GM18511 (cell line): ENCODE measurements around the gene COPG2.
"Not testable (repeated sequence)": the region's sequence is repeated elsewhere in the genome, so short reads cannot be mapped to it uniquely, and the experiment has no call there.

Source experiments
- ATAC-seq: cut with Tn5 transposase; IDR thresholded peaks from one replicate; pipeline ENCODE4 v1.9.1; 2021; ENCODE audit warnings: mild to moderate bottlenecking, moderate library complexity; ENCODE audit not compliant: unreplicated experiment

COPG2 gene

DNA sequence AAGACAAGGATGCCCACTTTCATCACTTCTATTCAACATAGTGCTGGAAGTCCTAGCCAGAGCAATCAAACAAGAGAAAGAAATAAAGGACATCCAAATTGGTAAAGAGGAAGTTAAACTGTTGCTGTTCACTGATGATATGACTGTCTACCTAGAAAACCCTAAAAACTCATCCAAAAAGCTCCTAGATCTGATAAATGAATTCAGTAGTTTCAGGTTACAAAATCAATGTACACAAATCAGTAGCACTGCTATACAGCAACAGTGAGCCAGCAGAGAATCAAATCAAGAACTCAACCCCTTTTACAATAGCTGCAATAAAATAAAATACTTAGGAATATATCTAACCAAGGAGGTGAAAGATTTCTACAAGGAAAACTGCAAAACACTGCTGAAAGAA, 98.4 kb downstream of the COPG2 start:
- not testable (repeated sequence) for ATAC-seq

- ATAC-seq: no peak
Measured at GRCh38 chr7:130566898-130567280, 101.7 kb downstream of the COPG2 start.

DNA sequence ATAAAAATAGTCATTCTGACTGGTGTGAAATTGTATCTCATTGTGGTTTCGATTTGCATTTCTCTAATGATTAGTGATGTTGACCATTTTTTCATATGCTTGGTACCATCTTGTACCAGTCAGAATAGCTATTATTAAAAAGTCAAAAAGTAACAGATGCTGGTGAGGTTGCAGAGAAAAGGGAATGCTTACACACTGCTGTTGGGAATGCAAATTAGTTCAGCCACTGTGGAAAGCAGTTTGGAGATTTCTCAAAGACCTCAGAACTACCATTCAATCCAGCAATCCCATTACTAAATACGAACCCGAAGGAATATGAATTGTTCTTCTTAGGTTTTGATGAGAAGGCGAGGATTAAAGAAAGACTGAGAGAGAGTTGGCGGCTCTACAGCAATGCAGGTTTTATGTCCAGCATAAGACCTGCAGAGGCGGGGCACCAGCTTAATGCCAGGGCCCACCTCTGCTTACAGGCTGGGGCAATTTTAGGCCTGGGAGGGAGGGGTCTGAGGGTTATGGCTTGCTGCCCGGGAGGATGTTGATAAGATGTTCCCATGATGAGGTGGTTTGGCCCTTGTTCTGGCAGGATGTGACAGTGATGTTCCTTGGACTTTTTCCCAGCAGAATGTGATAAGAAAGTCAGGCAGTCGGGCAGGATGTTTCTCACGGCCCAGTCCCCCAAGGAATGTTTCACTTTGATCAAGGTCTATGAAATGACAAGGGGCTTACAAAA, 102.2 kb downstream of the COPG2 start:
- no peak for ATAC-seq

DNA sequence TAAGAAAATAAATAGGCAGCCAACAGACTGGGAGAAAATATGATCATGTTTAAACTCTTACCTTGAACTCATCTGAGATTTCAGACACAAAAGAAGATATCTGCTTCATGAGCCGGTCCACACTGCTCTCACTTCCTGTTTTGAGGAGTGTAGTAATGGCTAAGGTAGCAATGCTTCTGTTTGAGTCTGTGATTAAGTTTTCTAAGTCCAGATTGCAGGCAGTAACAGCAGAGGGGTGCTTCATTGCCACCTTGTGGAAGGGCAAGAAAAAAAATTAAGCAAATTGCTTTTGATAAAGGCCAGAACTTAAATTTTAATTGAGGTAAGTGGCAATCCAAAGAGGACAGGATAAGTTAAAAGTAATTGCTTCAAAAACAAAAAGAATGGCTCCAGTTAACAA, 107.6 kb downstream of the COPG2 start:
- no peak for ATAC-seq

DNA sequence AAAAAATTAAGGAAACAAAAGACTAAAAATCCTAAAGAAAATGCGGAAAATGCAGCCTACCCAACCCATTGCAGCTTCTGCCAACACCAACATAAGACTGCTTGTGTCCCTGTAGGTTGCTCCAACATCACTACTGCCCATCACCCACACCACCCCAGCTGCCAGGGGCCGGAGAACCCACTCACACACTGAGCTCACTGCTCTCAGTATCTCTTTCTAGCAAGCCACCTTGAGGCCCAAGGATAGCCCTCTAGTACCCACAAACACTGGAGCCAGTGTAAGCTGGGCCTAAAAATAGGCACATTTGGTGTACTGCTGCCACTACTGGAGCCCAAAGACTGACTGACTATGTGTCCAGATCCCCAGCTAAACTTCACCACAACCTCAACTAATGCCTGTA, 109.4 kb downstream of the COPG2 start:
- no peak for ATAC-seq

DNA sequence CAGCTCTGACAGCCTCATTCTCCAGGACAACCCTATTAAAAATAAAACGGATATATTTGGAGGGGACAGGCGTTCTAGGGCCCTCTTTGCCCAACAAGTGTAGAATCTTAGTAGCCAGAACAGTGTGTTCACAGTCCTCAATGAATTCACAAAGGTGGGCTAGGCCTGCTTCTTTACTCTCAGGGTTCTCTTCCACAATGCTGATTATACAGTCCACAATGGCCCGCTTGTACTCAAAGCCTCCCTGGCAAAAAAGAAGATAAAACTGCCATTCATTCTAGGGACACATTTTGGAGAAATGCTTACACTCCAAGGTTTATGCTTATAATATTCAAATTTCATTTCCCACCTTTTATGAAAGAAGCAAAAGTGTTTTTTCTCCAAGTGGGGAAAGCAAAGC, 114.1 kb downstream of the COPG2 start:
- no peak for ATAC-seq

DNA sequence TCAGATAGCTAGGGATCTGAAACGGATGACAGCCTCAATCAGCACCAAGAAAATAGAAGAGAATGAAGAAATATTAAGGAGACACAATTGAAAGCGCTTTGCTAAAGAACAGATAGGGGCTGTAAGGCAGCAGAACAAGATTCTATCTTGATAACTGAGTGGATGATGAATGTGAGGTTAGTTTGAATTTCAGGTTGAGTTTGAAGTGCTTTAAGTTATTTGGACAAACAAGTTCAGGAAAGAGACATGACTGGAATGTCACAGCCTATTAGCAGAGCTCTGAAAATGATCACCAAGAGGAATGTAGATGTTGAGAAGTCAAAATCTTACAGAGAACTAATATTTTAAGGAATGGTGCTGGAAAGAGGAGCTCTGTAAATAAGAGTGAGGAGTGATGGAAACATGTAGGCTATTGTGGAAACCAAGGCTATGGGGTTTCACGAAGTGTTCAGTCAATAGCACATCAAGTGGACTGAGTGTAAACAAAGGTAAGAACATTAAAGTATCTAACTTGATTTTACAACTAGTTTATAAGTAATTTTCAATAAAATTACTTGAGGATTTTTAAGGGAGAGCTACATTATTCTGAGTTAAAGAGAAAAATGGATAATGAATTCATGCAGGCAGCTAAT, 115.0 kb downstream of the COPG2 start:
- ATAC-seq: no peak

GRCh38 chr7:130544356-130544755, 124.2 kb downstream of the COPG2 start:
- no peak for ATAC-seq

DNA sequence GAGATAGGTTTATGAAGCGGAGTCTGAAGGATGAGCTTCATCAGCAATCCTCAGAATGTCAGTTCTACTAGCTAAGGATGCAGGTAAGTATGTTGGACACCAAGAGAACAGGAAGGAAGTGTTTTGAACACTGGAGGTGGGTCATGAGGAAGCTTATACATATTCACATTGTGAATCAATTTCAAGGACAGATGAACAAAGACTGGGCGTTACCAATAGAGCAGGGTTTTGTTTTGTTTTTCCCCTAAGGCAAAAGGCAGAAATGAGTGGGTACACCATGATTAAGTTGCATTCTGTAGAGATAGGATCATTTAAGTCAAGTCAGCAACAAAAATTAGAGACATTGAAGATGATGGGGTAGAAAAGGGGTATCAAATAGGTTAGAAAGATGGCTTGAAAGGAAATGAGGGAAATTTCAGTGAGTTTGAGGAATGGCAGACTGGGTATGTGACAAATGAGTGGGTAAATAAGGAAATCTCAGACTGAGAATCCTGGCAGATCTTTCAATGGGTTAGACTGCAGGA, 125.0 kb downstream of the COPG2 start:
- no peak for ATAC-seq

DNA sequence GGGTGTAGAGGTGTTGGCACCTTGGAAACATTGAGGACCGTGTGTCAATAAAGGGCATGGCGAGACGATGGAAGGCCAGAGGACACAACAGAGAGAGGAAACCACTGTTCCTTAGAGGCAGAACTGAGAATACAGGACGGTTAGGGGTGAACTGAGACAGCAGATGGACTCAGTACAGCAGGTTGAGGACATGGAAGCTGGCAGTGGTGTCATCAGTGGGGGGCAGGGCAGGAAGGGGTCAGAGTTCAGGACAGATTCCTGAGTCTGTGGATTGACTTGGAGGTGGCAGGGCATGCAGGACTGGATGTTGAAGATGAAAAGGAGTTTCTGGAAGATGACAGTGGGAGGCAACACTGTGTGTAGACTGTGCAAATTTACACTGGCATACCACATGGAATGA, 126.3 kb downstream of the COPG2 start:
- not testable (repeated sequence) for ATAC-seq

DNA sequence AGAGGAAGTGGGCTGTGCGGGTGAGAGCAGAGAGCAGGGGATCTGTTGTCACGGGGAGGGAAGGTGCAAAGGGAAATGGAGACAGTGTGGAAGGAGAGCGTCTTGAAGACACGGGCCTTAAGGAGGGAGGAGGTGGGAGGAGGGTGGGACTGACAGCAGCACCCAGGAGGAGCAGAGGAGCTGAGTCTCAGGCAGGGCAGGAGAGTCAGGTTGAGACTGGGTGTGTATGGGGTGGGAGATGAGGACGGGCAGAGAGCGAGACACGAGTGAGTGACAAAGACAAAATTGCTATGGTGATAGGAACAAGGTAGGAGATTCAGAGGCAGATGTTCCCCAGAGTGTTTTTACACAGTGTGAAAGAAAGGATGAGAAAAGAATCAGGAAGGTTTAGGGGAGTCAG, 127.3 kb downstream of the COPG2 start:
- ATAC-seq: not testable (repeated sequence)

GRCh38 chr7:130537894-130538293, 130.7 kb downstream of the COPG2 start:
- not testable (repeated sequence) for ATAC-seq

DNA sequence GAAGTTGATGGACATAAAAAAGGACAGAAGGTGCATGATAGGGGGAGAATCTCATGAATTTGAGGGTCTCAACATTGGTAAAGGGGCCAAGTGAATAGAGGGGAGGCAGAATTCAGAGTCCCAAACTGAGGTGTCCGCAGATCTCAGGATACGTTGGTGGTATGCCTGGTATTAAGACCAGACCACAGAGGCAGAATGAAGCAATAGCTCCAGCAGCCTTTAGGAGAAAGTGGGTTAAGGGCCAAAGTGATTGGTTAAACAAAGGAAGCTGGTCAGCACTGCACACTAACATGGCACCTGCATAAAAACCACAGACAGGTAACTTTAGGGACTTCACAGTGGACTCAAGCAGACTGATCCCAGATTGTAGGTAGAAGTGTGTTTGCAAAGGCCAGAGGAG, 139.1 kb downstream of the COPG2 start:
- ATAC-seq: no peak

DNA sequence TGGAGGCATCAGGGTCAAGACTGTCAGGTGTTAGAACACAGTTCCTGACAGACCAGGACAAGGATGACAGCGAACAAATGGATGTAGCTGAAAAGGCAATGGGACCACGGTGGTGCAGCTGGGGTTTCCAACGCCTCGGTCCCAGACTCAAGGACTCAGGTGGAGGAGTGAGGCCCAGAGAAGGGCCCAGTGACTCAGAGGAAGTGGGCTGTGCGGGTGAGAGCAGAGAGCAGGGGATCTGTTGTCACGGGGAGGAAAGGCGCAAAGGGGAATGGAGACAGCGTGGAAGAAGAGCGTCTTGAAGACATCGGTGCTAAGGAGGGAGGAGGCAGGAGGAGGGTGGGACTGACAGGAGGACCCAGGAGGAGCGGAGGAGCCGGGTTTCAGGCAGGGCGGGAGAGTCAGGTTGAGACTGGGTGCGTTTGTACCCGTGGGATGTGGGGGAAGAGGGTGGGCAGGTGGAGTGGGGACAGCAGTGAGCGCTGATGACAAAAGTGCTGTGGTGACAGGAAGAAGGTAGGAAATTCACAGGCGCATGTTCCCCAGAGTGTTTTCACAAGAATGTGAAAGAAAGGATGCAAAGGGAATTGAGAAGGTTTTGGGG, 140.7 kb downstream of the COPG2 start:
- ATAC-seq: not testable (repeated sequence)

- ATAC-seq: no peak
Measured at GRCh38 chr7:130524628-130525027, 143.9 kb downstream of the COPG2 start.

GRCh38 chr7:130523519-130524125, 144.9 kb downstream of the COPG2 start:
- ATAC-seq: not testable (repeated sequence)

- ATAC-seq: no peak
Measured at GRCh38 chr7:130521258-130521951, 147.1 kb downstream of the COPG2 start.

- no peak for ATAC-seq
Measured at GRCh38 chr7:130515315-130516040, 153.1 kb downstream of the COPG2 start.

- no peak for ATAC-seq
Measured at GRCh38 chr7:130513447-130513846, 155.1 kb downstream of the COPG2 start.

- not testable (repeated sequence) for ATAC-seq
Measured at GRCh38 chr7:130512038-130512437, 156.5 kb downstream of the COPG2 start.
